HG03108 (cell line): ENCODE results near the gene PPP1CA.

ENCODE experiments used
- ATAC-seq: cut with Tn5 transposase; IDR thresholded peaks from one replicate; pipeline ENCODE4 v1.9.1; 2021; ENCODE audit warnings: moderate library complexity; ENCODE audit not compliant: unreplicated experiment

PPP1CA gene

DNA sequence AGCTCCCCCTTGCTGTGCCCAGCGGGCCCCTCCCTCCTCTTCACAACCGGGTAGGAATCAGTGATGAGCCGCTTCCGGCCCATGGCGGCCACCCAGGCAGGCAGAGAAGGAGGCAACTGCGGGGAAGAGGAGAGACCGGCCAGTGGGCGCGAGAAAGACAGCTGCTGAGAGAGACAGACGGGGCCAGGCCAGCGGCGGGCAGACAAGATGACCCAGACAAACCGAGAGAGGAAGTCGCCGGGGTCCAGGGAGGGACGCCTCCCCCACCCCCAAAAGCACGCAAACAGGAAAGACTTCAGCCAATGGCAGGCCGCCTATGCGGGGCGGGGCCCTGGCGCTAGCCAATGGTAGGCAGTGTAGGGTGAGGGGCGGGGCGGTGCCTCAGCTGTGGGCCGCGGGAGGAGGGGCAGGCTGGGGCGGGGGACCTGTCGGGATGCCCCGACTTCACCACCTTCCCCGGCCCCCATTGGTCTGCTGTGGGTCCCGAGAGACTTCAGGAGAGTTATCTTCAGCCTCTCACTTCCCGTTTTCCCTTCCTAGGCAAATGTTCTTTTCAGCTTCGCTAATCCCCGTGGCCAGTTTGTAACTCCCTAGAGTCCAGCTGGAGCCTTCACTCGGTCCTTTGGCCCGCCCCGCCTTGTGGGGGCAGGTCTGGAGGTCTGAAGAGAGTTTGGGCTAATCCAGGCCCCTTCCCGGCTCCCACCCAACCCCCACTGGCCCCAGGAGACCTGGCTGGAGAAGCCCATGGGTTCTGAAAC lies 48.2 kb downstream of the PPP1CA start, which contains the start of gene POLD4:
Gene POLD4, minus strand, starts transcription at position 230 of the 758 bp plus-strand sequence. Its CDS starts 147 bp downstream, at position 83.
- peak; percentile 64 for ATAC-seq

DNA sequence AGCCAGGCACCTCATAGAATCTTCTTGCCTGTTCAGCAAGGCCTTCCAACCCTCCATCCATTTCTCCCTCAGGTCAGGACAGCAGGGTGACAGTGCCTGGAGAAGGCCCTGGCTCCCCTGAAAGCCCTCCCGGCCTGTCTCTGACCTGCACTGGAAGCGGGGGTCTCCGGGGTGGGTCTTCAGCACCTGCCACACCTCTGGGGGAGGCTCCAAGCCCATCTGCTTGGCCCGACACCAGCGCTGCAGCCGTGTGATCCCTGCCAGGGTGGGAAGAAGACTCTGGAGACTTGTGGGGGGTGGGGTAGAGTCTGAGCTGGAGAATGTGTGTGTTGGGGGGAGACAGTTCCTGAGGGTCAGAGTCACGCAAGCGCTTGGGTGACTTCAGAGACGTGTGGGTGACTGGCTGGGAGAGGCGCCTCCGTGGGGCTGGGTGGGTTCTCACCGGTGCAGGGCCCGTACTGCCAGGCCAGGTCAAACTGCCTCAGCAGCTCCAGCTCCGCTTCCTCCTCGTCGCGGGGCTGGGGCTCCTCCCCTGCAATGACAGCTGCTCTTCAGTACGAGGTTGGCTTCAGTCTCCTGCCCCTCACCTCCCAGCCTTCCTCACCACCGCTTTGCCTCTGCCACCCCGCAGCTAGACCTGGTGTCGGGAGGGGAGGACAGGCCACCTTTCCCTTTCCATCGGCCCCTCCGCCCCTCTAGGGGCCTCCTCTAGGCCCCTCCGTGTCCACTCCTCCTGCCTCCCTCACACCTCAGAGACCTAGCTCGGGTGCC lies 48.9 kb downstream of the PPP1CA start:
- ATAC-seq: peak; percentile 1

DNA sequence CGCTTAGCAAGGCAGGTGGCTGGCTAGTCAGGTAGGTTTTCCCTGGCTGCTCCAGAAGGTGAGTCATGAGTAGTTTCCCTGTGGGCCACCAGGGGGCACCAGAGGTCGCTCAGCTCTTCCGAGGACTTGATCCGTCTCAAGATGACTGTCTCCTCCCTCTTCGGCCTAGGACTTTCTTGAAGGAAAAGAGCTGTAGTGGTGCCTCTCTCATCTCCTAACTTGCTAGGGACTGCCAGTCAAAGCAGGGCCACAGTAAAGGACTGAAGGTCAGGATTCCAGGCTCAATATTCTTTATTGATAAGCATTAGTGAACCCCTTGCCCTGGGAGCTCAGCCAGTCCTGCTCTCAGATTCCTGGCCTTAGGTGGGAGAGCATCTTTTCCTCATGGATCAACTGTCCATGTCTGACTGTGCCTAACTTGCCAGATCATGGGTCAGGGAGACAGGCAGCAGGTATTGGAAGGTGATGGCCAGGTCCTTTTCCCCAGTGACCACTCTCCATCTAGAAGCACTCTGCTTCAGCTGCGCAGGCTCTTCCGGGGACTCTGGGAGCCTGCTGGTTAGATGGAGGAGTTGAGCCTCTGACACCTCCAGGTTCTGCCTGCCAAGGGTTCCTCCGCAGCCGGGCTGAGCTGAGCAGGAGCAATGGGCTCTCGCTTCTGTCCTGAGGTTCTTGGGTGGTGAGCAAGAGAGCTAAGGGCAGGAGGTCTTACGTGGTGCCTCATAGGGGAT lies 50.2 kb downstream of the PPP1CA start:
- ATAC-seq: no peak

DNA sequence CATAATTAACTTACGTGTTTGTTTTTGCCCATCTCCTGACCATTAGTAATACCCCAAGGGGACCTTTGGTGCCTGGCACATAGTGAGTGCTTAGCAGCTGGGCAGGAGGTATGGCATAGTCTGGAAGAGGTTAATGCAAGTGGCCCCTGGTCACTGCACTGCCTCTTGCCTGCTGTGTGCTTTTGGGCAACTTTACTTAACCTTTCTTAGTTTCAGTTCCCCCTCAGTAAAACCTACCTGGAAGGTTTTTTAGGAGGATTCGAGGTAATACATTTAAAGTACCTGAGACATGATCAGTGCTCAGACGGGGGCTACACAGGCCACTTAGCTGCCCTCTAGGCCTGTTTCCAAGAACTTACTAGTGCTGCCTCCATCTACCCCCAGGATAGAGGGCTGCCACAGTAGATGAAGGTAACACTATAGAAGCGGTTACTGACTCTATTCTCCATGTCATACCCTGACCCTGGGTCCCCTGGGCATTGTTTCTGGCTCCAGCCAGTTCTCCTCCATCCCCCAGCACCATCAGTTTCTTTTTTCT lies 51.7 kb downstream of the PPP1CA start:
- no peak for ATAC-seq

- ATAC-seq: no peak
Observed at GRCh38 chr11:67349457-67349856, 52.2 kb downstream of the PPP1CA start.

GRCh38 chr11:67349036-67349435 lies 52.6 kb downstream of the PPP1CA start:
- ATAC-seq: no peak
